GM12878 (cell line): Measurements from ENCODE around the gene VMP1.

ENCODE experiments used
- BHLHE40 ChIP-seq, 2 experiments: fragments of 450-650 bp in 1 of 2; IDR thresholded peaks; 2 replicates each; pipeline ENCODE4 v1.6.1; 2011 to 2017; ENCODE audit warnings: low read depth in 2 of 2, borderline replicate concordance in 1 of 2, improper control_type of control experiment in 1 of 2, low read length in 1 of 2, mild to moderate bottlenecking in 1 of 2
- EZH2 ChIP-seq: IDR thresholded peaks from 2 replicates; pipeline ENCODE4 v1.6.1; 2012; ENCODE audit warnings: low read depth, mild to moderate bottlenecking, control low read depth, inconsistent platforms, low read length, borderline replicate concordance; ENCODE audit not compliant: control insufficient read depth
- JUND ChIP-seq: IDR thresholded peaks from 2 replicates; pipeline ENCODE4 v1.6.1; 2012; ENCODE audit warnings: low read depth, mild to moderate bottlenecking, low read length, improper control_type of control experiment, moderate library complexity
- KDM1A ChIP-seq: fragments of 200-600 bp; sonication (generic); IDR thresholded peaks from 2 replicates; pipeline ENCODE4 v1.6.1; 2016; ENCODE audit warnings: borderline replicate concordance
- NBN ChIP-seq: fragments of 450-650 bp; IDR thresholded peaks from 2 replicates; pipeline ENCODE4 v1.6.1; 2016
- RBBP5 ChIP-seq: fragments of 200-600 bp; sonication (generic); conservative IDR thresholded peaks from 2 replicates; pipeline ENCODE4 v1.6.1; 2016
- TF ChIP-seq, protein P1 (sequence below): IDR thresholded peaks from 2 replicates; pipeline ENCODE4 v1.6.1; 2011; ENCODE audit warnings: borderline replicate concordance, low read depth, mild to moderate bottlenecking, moderate library complexity, mixed read lengths, low read length; ENCODE audit not compliant: insufficient read depth; ENCODE audit errors: extremely low read length
- TF ChIP-seq, protein P2 (sequence below), 3 experiments: IDR thresholded peaks in 2 of 3; conservative IDR thresholded peaks in 1 of 3; 2 replicates each; pipeline ENCODE4 v1.5.1; 2011; ENCODE audit warnings: low read depth in 3 of 3, low read length in 3 of 3, mild to moderate bottlenecking in 3 of 3, control low read depth in 2 of 3, moderate library complexity in 2 of 3, inconsistent platforms in 1 of 3, mixed read lengths in 1 of 3; ENCODE audit not compliant: control insufficient read depth in 2 of 3, insufficient read depth in 1 of 3; ENCODE audit errors: extremely low read depth in 1 of 3

DNA sequence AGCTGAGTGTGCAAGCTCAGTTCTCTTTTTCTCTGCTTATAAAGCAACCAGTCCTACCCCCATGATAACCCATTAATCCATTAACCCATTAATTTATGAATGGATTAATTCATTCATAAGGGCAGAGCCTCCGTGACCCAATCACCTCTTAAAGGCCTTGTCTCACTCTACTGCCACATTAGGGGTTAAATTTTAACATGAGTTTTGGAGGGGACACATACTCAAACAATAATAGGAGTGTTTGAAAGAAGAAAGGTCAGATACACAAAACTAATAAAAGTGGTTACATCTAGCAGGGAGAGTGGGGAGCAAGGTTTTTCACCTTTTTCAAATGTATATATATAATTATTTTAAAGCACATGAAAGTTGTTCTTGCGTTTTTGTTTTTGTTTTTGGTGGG lies 6.8 kb downstream of the VMP1 start:
- TF ChIP-seq, protein P1, sequence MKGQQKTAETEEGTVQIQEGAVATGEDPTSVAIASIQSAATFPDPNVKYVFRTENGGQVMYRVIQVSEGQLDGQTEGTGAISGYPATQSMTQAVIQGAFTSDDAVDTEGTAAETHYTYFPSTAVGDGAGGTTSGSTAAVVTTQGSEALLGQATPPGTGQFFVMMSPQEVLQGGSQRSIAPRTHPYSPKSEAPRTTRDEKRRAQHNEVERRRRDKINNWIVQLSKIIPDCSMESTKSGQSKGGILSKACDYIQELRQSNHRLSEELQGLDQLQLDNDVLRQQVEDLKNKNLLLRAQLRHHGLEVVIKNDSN = no peak
- TF ChIP-seq BHLHE40 (IDR thresholded peaks at IDR 0.05; ENCODE audit: borderline replicate concordance in 1 of 2, low read depth in 2 of 2, low read length in 1 of 2) (no peak), JUND (no peak), RBBP5 (no peak), NBN (no peak), EZH2 (no peak), KDM1A (no peak)
- TF ChIP-seq, protein P2, sequence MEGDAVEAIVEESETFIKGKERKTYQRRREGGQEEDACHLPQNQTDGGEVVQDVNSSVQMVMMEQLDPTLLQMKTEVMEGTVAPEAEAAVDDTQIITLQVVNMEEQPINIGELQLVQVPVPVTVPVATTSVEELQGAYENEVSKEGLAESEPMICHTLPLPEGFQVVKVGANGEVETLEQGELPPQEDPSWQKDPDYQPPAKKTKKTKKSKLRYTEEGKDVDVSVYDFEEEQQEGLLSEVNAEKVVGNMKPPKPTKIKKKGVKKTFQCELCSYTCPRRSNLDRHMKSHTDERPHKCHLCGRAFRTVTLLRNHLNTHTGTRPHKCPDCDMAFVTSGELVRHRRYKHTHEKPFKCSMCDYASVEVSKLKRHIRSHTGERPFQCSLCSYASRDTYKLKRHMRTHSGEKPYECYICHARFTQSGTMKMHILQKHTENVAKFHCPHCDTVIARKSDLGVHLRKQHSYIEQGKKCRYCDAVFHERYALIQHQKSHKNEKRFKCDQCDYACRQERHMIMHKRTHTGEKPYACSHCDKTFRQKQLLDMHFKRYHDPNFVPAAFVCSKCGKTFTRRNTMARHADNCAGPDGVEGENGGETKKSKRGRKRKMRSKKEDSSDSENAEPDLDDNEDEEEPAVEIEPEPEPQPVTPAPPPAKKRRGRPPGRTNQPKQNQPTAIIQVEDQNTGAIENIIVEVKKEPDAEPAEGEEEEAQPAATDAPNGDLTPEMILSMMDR (IDR thresholded peaks at IDR 0.05 in 2 of 3, conservative IDR thresholded peaks at IDR 0.05 in 1 of 3; ENCODE audit: control insufficient read depth in 2 of 3, extremely low read depth in 1 of 3, insufficient read depth in 1 of 3, low read depth in 3 of 3, low read length in 3 of 3) = no peak
